Gastrocnemius medialis (tissue), 4 donors: ENCODE data around the gene PHKA2. TPM values are rescaled to one million over a fixed set of nuclear protein-coding genes. Genes with fewer than 3 reads are reported as not detected.

ENCODE experiments used
- ATAC-seq, 2 donors: fragments of 150-250 bp; one replicate each; pipeline ENCODE4 v1.9.1; 2016
- DNase-seq, 2 donors: peaks; one replicate each; pipeline ENCODE4 v3.0.0-alpha.2; 2019
- H3K27ac ChIP-seq, 4 donors: fragments of 200-600 bp; sonication (generic); 1 replicate in 1 of 4; 2 replicates in 3 of 4; pipeline ENCODE4 v1.5.1; 2016 to 2018; ENCODE audit warnings: mild to moderate bottlenecking in 2 of 4, moderate library complexity in 1 of 4
- H3K27me3 ChIP-seq, 3 donors: fragments of 200-600 bp; sonication (generic) in 2 of 3; 1 replicate in 1 of 3; 2 replicates in 2 of 3; pipeline versions ENCODE4 v1.5.1 to v1.6.0; 2016 to 2019; ENCODE audit warnings: mild to moderate bottlenecking in 1 of 3, moderate library complexity in 1 of 3
- H3K36me3 ChIP-seq, 2 donors: fragments of 200-600 bp; sonication (generic) in 1 of 2; one replicate each; pipeline ENCODE4 v1.5.1; 2017 to 2018
- H3K4me1 ChIP-seq, 2 donors: fragments of 200-600 bp; sonication (generic) in 1 of 2; one replicate each; pipeline ENCODE4 v1.5.1; 2016 to 2017; ENCODE audit warnings: mild to moderate bottlenecking in 2 of 2
- H3K4me3 ChIP-seq, 4 donors: fragments of 200-600 bp; sonication (generic) in 3 of 4; 1 replicate in 1 of 4; 2 replicates in 3 of 4; pipeline ENCODE4 v1.5.1; 2016 to 2019; ENCODE audit warnings: mild to moderate bottlenecking in 2 of 4
- H3K9me3 ChIP-seq, 3 donors: fragments of 200-600 bp; sonication (generic) in 2 of 3; 1 replicate in 1 of 3; 2 replicates in 2 of 3; pipeline ENCODE4 v1.5.1; 2016 to 2019
- CTCF ChIP-seq, 5 experiments: fragments of 450-650 bp in 3 of 5; fragments of 200-600 bp in 2 of 5; sonication (generic) in 2 of 5; IDR thresholded peaks in 4 of 5; conservative IDR thresholded peaks in 1 of 5; 1 replicate in 4 of 5; 2 replicates in 1 of 5; pipeline ENCODE4 v1.5.1; 2016 to 2019; ENCODE audit warnings: antibody characterized with exemption in 5 of 5, mild to moderate bottlenecking in 3 of 5, moderate library complexity in 3 of 5
- POLR2A ChIP-seq, 2 donors: fragments of 450-650 bp; IDR thresholded peaks; one replicate each; pipeline ENCODE4 v1.6.1; 2017; ENCODE audit warnings: antibody characterized with exemption in 2 of 2, mild to moderate bottlenecking in 2 of 2, moderate library complexity in 2 of 2
- in situ Hi-C, 4 donors: fragments of 200-750 bp; cut with MboI; loops; one replicate each; pipeline versions ENCODE4 v1.15.0 to v1.8.0; 2017; ENCODE audit warnings: low sequenced_read_pairs in 4 of 4
- intact Hi-C: fragments of 100-400 bp; cut with DNase I; formaldehyde crosslinking; loops from one replicate; pipeline ENCODE4 v1.15.1; 2023; ENCODE audit warnings: low total_unique reads
- total RNA-seq, 4 donors: library from RNA; depleted of rRNA; stranded (reverse); fragments of >200 nt; gene quantifications; one replicate each; pipeline versions ENCODE4 v1.1.0 to v1.2.3, GENCODE V29; 2016

Gene PHKA2
- total RNA-seq, 4 donors from 2014 or later, result 4.6 to 20.6 (median 11.0) TPM

DNA sequence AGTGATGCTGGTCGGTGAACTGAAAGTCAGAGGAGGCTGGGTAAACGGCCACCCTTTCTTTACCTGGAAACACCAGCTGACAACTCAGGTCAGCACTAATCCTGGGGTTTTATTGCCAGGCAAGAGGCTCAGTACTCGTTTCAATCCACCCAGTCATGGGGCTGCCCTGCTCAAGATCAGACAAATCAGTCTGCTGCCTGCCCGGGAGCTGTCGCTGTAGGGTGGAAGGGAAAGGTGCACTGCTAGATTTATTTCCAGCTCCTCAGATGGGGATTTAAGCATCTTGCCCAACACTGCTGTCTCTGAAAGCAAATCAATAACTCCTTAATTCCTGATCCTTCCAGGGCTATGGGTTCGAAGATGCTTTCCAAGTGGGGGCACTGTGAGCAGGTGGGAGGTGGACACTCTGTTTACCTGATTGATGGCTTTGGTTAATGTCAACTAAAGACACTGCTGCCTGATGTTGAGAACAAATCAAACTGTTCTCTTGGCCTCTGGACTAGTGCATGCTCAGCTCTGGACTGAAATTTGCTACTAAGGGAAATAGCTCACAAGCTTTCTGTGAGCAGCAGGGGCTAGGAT lies 59.3 kb downstream of the PHKA2 start:
- intact Hi-C loops (no loop called here), in situ Hi-C loops (loop anchor here in 2 of 4 donors (25.0 kb wide), 2 partner anchors 413 to 537 kb away; partner anchors contain the start of gene PDHA1 (in 1 of the 2))
- no peak for DNase-seq
- Histone ChIP-seq H3K9me3 (no peaks in the 10 kb centered on the region), H3K27ac (no peak overlapping the region), H3K27me3 (no peaks in the 10 kb centered on the region), H3K36me3 (no peaks in the 10 kb centered on the region), H3K4me1 (no peaks in the 10 kb centered on the region), H3K4me3 (no peak overlapping the region)
- no peak for TF ChIP-seq POLR2A (IDR thresholded peaks at IDR 0.05)
- TF ChIP-seq CTCF (IDR thresholded peaks at IDR 0.05 in 4 of 5, conservative IDR thresholded peaks at IDR 0.05 in 1 of 5), result no peak
- no peak for ATAC-seq

DNA sequence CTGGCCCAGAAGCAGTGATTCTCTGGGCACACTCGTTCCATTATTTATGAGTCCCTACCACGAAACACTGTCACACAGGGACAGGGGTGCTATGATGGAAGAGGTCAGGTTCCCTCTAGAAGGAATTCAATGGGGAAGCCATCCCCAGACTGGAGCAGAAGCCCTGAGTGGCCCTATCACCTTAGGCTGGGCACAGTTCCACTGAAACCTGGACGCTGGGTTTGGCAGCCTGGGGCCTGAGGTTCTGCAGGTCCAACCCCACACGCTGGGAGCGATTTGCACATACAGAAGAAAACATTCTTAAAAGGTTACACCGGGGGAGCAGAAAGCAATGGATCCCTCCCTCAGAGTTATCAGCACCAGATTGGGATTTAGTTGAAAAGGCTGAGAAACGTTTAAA lies 63.3 kb downstream of the PHKA2 start:
- intact Hi-C loops, result no loop called here
- Histone ChIP-seq H3K27ac (no peak overlapping the region), H3K4me3 (no peak overlapping the region), H3K36me3 (peaks cover 0 to 17% of the 10 kb centered on the region in 2 donors), H3K4me1 (no peaks in the 10 kb centered on the region), H3K9me3 (no peaks in the 10 kb centered on the region), H3K27me3 (no peaks in the 10 kb centered on the region)
- TF ChIP-seq POLR2A (IDR thresholded peaks at IDR 0.05) (no peak), CTCF (IDR thresholded peaks at IDR 0.05 in 4 of 5, conservative IDR thresholded peaks at IDR 0.05 in 1 of 5) (no peak)
- DNase-seq (no peak), ATAC-seq (no peak)
- in situ Hi-C loops, result loop anchor here in 2 of 4 donors (25.0 kb wide), 2 partner anchors 417 to 533 kb away; partner anchors contain the start of gene PDHA1 (in 1 of the 2)

- intact Hi-C loops (no loop called here), in situ Hi-C loops (loop anchor here in 2 of 4 donors (25.0 kb wide), 2 partner anchors 417 to 533 kb away; partner anchors contain the start of gene PDHA1 (in 1 of the 2))
- no peak for ATAC-seq
- Histone ChIP-seq H3K4me3 (no peak overlapping the region), H3K27ac (no peak overlapping the region), H3K36me3 (peaks cover 0 to 17% of the 10 kb centered on the region in 2 donors), H3K9me3 (no peaks in the 10 kb centered on the region), H3K27me3 (no peaks in the 10 kb centered on the region), H3K4me1 (no peaks in the 10 kb centered on the region)
- TF ChIP-seq POLR2A (IDR thresholded peaks at IDR 0.05) (no peak), CTCF (IDR thresholded peaks at IDR 0.05 in 4 of 5, conservative IDR thresholded peaks at IDR 0.05 in 1 of 5) (no peak)
- no peak for DNase-seq
Measured at GRCh38 chrX:18920079-18920478, 63.8 kb downstream of the PHKA2 start.

DNA sequence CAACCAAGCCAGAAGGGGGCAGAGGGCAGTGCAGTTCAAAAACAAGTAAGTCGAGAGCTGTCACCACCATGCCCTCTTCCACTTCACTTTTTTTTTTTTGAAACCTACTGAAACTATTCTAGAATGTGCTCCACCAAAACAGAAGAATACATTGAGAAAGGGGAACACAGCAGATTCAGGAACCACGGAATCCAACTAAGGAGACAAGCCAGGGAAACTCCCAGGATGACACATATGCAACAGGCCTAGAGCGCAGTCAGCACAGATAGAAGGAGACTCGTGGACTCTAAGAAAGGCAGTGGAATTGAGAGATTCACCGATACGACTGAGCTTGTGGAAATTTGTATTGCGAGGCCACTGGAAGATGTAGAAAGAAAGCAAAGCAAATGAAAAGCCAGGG lies 66.1 kb downstream of the PHKA2 start:
- ATAC-seq (no peak), DNase-seq (no peak)
- Histone ChIP-seq H3K4me3 (no peak overlapping the region), H3K36me3 (peaks cover 0 to 17% of the 10 kb centered on the region in 2 donors), H3K9me3 (no peaks in the 10 kb centered on the region), H3K27me3 (no peaks in the 10 kb centered on the region), H3K4me1 (no peaks in the 10 kb centered on the region), H3K27ac (no peak overlapping the region)
- in situ Hi-C loops (loop anchor here in 2 of 4 donors (25.0 kb wide), 2 partner anchors 419 to 531 kb away; partner anchors contain the start of gene PDHA1 (in 1 of the 2)), intact Hi-C loops (no loop called here)
- TF ChIP-seq POLR2A (IDR thresholded peaks at IDR 0.05) (no peak), CTCF (IDR thresholded peaks at IDR 0.05 in 4 of 5, conservative IDR thresholded peaks at IDR 0.05 in 1 of 5) (no peak)
